ENCODE results near the gene SLC32A1. TPM values are rescaled to one million over a fixed set of nuclear protein-coding genes. Genes with fewer than 3 reads are reported as not detected.

The SLC32A1 gene
- total and polyA plus RNA-seq, 2 of the 13 experiments (the other 11 are each of a cell fraction or from before 2014, with no cell fraction given): not detected

- TF ChIP-seq ZNF646 (CRISPR knock-in tag; IDR thresholded peaks at IDR 0.05) (no peak), PCBP2 (optimal IDR thresholded peaks at IDR 0.05; ENCODE audit: low read depth, low read length, poor library complexity, severe bottlenecking) (no peak), PHF20 (CRISPR knock-in tag; IDR thresholded peaks at IDR 0.05) (peak; percentile 49; the same call in 1 of the 2 replicates), CREBL2 (CRISPR knock-in tag; IDR thresholded peaks at IDR 0.05; ENCODE audit: borderline replicate concordance) (no peak), ZNF558 (CRISPR knock-in tag; IDR thresholded peaks at IDR 0.05; ENCODE audit: borderline replicate concordance) (peak; percentile 97; the same call in 1 of the 2 replicates), BRCA1 (CRISPR knock-in tag; IDR thresholded peaks at IDR 0.05) (peak; percentile 99), PATZ1 (CRISPR knock-in tag; IDR thresholded peaks at IDR 0.05) (peak; percentile 67), IKZF5 (CRISPR knock-in tag; IDR thresholded peaks at IDR 0.05) (peak; percentile 95), RXRB (CRISPR knock-in tag; IDR thresholded peaks at IDR 0.05; ENCODE audit: borderline replicate concordance) (peak; percentile 84; the same call in 1 of the 2 replicates), ATF6 (CRISPR knock-in tag; conservative IDR thresholded peaks at IDR 0.05) (peak; percentile 99), ZNF101 (CRISPR knock-in tag; IDR thresholded peaks at IDR 0.05; ENCODE audit: borderline replicate concordance, low read depth) (no peak), EEA1 (CRISPR knock-in tag; IDR thresholded peaks at IDR 0.05; ENCODE audit: borderline replicate concordance) (peak; percentile 62; the same call in 1 of the 2 replicates), ARID3A (IDR thresholded peaks at IDR 0.05; ENCODE audit: low read depth, low read length) (no peak), MATR3 (CRISPR knock-in tag; IDR thresholded peaks at IDR 0.05) (no peak)
Observed at GRCh38 chr20:38685853-38686473, 38.3 kb upstream of the SLC32A1 start (continued).
